Dendritic cell treated with granulocyte-macrophage colony-stimulating factor and Interleukin-4, amounts not matched to agents 40 ng/mL and 50 ng/mL, for 4 days (primary cell): ENCODE data around the gene FTL.

Experiments used
- H3K27ac Mint-ChIP-seq: one replicate; pipeline ENCODE4 v1.8.0; 2022; ENCODE audit warnings: mild to moderate bottlenecking, mixed read lengths
- H3K27me3 Mint-ChIP-seq: one replicate; pipeline ENCODE4 v1.8.0; 2022; ENCODE audit warnings: mild to moderate bottlenecking, mixed read lengths
- H3K36me3 Mint-ChIP-seq: one replicate; pipeline ENCODE4 v1.8.0; 2022; ENCODE audit warnings: low read depth, mixed read lengths
- H3K4me1 Mint-ChIP-seq: one replicate; pipeline ENCODE4 v1.8.0; 2022; ENCODE audit warnings: low read depth, mixed read lengths
- H3K4me3 Mint-ChIP-seq: one replicate; pipeline ENCODE4 v1.8.0; 2022; ENCODE audit warnings: mild to moderate bottlenecking, moderate library complexity, mixed read lengths
- H3K9me3 Mint-ChIP-seq: one replicate; pipeline ENCODE4 v1.8.0; 2022; ENCODE audit warnings: mixed read lengths
- intact Hi-C: fragments of 100-400 bp; cut with micrococcal nuclease; formaldehyde crosslinking; loops from one replicate; pipeline ENCODE4 v1.15.0; 2022

FTL gene

GRCh38 chr19:48985711-48986110, 20.6 kb downstream of the FTL start:
- Mint-ChIP-seq H3K27ac (no peak overlapping the region), H3K4me3 (no peak overlapping the region), H3K36me3 (peaks cover 91% of the 10 kb centered on the region), H3K4me1 (peaks cover 12% of the 10 kb centered on the region), H3K27me3 (no peaks in the 10 kb centered on the region), H3K9me3 (no peaks in the 10 kb centered on the region)
- intact Hi-C loops, result no loop called here

- intact Hi-C loops, result no loop called here
- Mint-ChIP-seq H3K9me3 (no peaks in the 10 kb centered on the region), H3K36me3 (peaks cover 91% of the 10 kb centered on the region), H3K4me1 (peaks cover 17% of the 10 kb centered on the region), H3K27ac (no peak overlapping the region), H3K4me3 (no peak overlapping the region), H3K27me3 (no peaks in the 10 kb centered on the region)
Observed at GRCh38 chr19:48986211-48986610, 21.1 kb downstream of the FTL start.

- H3K27ac Mint-ChIP-seq, result no peak overlapping the region
- H3K27me3 Mint-ChIP-seq, result no peaks in the 10 kb centered on the region
- H3K9me3 Mint-ChIP-seq, result no peaks in the 10 kb centered on the region
- peaks cover 28% of the 10 kb centered on the region for H3K4me1 Mint-ChIP-seq
- H3K36me3 Mint-ChIP-seq, result peaks cover 89% of the 10 kb centered on the region
- intact Hi-C loops, result no loop called here
- H3K4me3 Mint-ChIP-seq, result no peak overlapping the region
Observed at GRCh38 chr19:48987323-48987722, 22.2 kb downstream of the FTL start.

- Mint-ChIP-seq H3K27ac (no peak overlapping the region), H3K4me1 (peaks cover 35% of the 10 kb centered on the region), H3K4me3 (no peak overlapping the region), H3K36me3 (peaks cover 89% of the 10 kb centered on the region), H3K27me3 (no peaks in the 10 kb centered on the region), H3K9me3 (no peaks in the 10 kb centered on the region)
- intact Hi-C loops, result no loop called here
Observed at GRCh38 chr19:48988286-48988685, 23.2 kb downstream of the FTL start.

- Mint-ChIP-seq H3K27ac (no peak overlapping the region), H3K4me1 (peaks cover 38% of the 10 kb centered on the region), H3K9me3 (no peaks in the 10 kb centered on the region), H3K27me3 (no peaks in the 10 kb centered on the region), H3K4me3 (no peak overlapping the region), H3K36me3 (peaks cover 90% of the 10 kb centered on the region)
- intact Hi-C loops, result no loop called here
Observed at GRCh38 chr19:48988860-48989259, 23.8 kb downstream of the FTL start.

- H3K36me3 Mint-ChIP-seq, result peaks cover 89% of the 10 kb centered on the region
- intact Hi-C loops, result no loop called here
- no peak overlapping the region for H3K4me3 Mint-ChIP-seq
- peaks cover 47% of the 10 kb centered on the region for H3K4me1 Mint-ChIP-seq
- no peak overlapping the region for H3K27ac Mint-ChIP-seq
- no peaks in the 10 kb centered on the region for H3K9me3 Mint-ChIP-seq
- H3K27me3 Mint-ChIP-seq, result no peaks in the 10 kb centered on the region
Observed at GRCh38 chr19:48989701-48990291, 24.7 kb downstream of the FTL start.

GRCh38 chr19:48990400-48990799, 25.3 kb downstream of the FTL start:
- Mint-ChIP-seq H3K9me3 (no peaks in the 10 kb centered on the region), H3K36me3 (peaks cover 84% of the 10 kb centered on the region), H3K4me3 (no peak overlapping the region), H3K27me3 (no peaks in the 10 kb centered on the region), H3K4me1 (peaks cover 54% of the 10 kb centered on the region), H3K27ac (no peak overlapping the region)
- intact Hi-C loops, result no loop called here

- Mint-ChIP-seq H3K27ac (peak overlapping the region; percentile 95), H3K36me3 (peaks cover 77% of the 10 kb centered on the region), H3K27me3 (no peaks in the 10 kb centered on the region), H3K4me1 (peaks cover 55% of the 10 kb centered on the region), H3K9me3 (no peaks in the 10 kb centered on the region), H3K4me3 (no peak overlapping the region)
- intact Hi-C loops, result no loop called here
Observed at GRCh38 chr19:48991011-48991609, 26.0 kb downstream of the FTL start.

GRCh38 chr19:48991873-48992580, 26.9 kb downstream of the FTL start:
- intact Hi-C loops, result no loop called here

GRCh38 chr19:48992581-48993174, 27.6 kb downstream of the FTL start:
- H3K27ac Mint-ChIP-seq, result peak overlapping the region; percentile 95
- H3K4me3 Mint-ChIP-seq, result peak overlapping the region; percentile 95
- H3K9me3 Mint-ChIP-seq, result no peaks in the 10 kb centered on the region
- H3K36me3 Mint-ChIP-seq, result peaks cover 65% of the 10 kb centered on the region
- peaks cover 51% of the 10 kb centered on the region for H3K4me1 Mint-ChIP-seq
- intact Hi-C loops, result no loop called here
- no peaks in the 10 kb centered on the region for H3K27me3 Mint-ChIP-seq

More at GRCh38 chr19:48991873-48992580, 26.9 kb downstream of the FTL start:
- H3K4me3 Mint-ChIP-seq, result peak overlapping the region; percentile 95
- peak overlapping the region; percentile 95 for H3K27ac Mint-ChIP-seq
- H3K36me3 Mint-ChIP-seq, result peaks cover 72% of the 10 kb centered on the region
- H3K9me3 Mint-ChIP-seq, result no peaks in the 10 kb centered on the region
- H3K4me1 Mint-ChIP-seq, result peaks cover 55% of the 10 kb centered on the region
- no peaks in the 10 kb centered on the region for H3K27me3 Mint-ChIP-seq

GRCh38 chr19:48993175-48994034, 28.3 kb downstream of the FTL start, which contains the start of the genes GYS1 and RUVBL2:
TSS of gene GYS1 (minus strand) at chr19:48993309. CDS start at chr19:48993112, 197 bp downstream.
TSS of gene RUVBL2 (plus strand) at chr19:48993887. CDS start at chr19:48993912, 25 bp downstream.
- Mint-ChIP-seq H3K27me3 (no peaks in the 10 kb centered on the region), H3K36me3 (peaks cover 58% of the 10 kb centered on the region), H3K27ac (peak within 1 kb of the TSS; percentile 95), H3K4me3 (peak within 1 kb of the TSS; percentile 95), H3K4me1 (peaks cover 57% of the 10 kb centered on the region), H3K9me3 (no peaks in the 10 kb centered on the region)
- intact Hi-C loops, result no loop called here

GRCh38 chr19:48994035-48994386, 28.9 kb downstream of the FTL start:
- H3K27me3 Mint-ChIP-seq, result no peaks in the 10 kb centered on the region
- peak overlapping the region; percentile 95 for H3K4me3 Mint-ChIP-seq
- peak overlapping the region; percentile 95 for H3K27ac Mint-ChIP-seq
- no peaks in the 10 kb centered on the region for H3K9me3 Mint-ChIP-seq
- H3K4me1 Mint-ChIP-seq, result peaks cover 58% of the 10 kb centered on the region
- H3K36me3 Mint-ChIP-seq, result peaks cover 52% of the 10 kb centered on the region
- intact Hi-C loops, result no loop called here

GRCh38 chr19:48997972-48998371, 32.9 kb downstream of the FTL start:
- H3K36me3 Mint-ChIP-seq, result peaks cover 27% of the 10 kb centered on the region
- intact Hi-C loops, result no loop called here
- H3K27me3 Mint-ChIP-seq, result no peaks in the 10 kb centered on the region
- H3K4me3 Mint-ChIP-seq, result no peak overlapping the region
- H3K27ac Mint-ChIP-seq, result no peak overlapping the region
- peaks cover 39% of the 10 kb centered on the region for H3K4me1 Mint-ChIP-seq
- H3K9me3 Mint-ChIP-seq, result no peaks in the 10 kb centered on the region
